GM13976 (cell line): ENCODE data around the gene PODXL2.

Source experiments
- DNase-seq: peaks from one replicate; pipeline ENCODE4 v3.0.0; 2012; ENCODE audit warnings: low spot score
- in situ Hi-C: fragments of 300-500 bp; cut with MboI; formaldehyde crosslinking; loops from one replicate; pipeline ENCODE4 v1.12.0; 2022; ENCODE audit warnings: low sequenced_read_pairs, mixed read lengths, inconsistent platforms; ENCODE audit not compliant: unreplicated experiment
- TF ChIP-seq, protein P1 (sequence below): IDR thresholded peaks from 2 replicates; pipeline ENCODE4 v1.5.1; 2012; ENCODE audit warnings: borderline replicate concordance, mild to moderate bottlenecking; ENCODE audit not compliant: insufficient read depth; ENCODE audit errors: extremely low read depth, missing control alignments, control extremely low read depth

PODXL2 gene, protein sequence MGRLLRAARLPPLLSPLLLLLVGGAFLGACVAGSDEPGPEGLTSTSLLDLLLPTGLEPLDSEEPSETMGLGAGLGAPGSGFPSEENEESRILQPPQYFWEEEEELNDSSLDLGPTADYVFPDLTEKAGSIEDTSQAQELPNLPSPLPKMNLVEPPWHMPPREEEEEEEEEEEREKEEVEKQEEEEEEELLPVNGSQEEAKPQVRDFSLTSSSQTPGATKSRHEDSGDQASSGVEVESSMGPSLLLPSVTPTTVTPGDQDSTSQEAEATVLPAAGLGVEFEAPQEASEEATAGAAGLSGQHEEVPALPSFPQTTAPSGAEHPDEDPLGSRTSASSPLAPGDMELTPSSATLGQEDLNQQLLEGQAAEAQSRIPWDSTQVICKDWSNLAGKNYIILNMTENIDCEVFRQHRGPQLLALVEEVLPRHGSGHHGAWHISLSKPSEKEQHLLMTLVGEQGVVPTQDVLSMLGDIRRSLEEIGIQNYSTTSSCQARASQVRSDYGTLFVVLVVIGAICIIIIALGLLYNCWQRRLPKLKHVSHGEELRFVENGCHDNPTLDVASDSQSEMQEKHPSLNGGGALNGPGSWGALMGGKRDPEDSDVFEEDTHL

DNA sequence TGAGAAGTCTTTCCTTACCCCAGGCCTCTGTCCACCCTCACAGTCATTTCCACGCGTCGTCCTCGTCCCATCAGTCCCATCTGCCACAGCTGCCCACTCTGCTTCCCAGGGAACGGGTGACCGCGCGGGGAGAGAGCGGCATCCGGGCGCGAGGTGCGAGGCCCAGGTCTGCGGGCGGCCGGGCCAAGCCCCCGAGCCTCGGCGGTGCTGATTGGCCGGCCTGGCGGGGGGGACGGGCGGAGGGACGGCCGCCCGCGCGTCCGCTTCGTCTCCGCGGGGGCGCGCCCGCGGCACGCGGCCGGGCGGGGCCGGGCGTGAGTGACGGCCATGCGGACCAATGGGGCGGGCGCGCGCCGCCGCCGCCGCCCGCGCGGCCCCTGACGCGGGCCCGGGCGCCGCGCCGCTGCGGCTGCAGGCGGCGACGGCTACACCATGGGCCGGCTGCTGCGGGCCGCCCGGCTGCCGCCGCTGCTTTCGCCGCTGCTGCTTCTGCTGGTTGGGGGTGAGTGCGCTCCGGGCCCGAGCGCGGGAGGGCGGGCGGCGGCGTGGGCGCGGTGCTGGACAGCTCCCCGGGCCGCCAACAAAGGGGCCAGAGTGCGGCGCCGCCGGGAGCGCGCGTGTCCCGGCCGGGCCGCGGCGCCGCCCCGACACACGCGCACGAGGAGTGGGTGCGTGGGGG, at the start of gene PODXL2:
Gene PODXL2, plus strand, starts transcription at position 398 of the 679 bp plus-strand sequence. Its CDS starts 35 bp downstream, at position 433.
- DNase-seq: peak; percentile 81
- in situ Hi-C loops: no loop called here
- TF ChIP-seq, protein P1, sequence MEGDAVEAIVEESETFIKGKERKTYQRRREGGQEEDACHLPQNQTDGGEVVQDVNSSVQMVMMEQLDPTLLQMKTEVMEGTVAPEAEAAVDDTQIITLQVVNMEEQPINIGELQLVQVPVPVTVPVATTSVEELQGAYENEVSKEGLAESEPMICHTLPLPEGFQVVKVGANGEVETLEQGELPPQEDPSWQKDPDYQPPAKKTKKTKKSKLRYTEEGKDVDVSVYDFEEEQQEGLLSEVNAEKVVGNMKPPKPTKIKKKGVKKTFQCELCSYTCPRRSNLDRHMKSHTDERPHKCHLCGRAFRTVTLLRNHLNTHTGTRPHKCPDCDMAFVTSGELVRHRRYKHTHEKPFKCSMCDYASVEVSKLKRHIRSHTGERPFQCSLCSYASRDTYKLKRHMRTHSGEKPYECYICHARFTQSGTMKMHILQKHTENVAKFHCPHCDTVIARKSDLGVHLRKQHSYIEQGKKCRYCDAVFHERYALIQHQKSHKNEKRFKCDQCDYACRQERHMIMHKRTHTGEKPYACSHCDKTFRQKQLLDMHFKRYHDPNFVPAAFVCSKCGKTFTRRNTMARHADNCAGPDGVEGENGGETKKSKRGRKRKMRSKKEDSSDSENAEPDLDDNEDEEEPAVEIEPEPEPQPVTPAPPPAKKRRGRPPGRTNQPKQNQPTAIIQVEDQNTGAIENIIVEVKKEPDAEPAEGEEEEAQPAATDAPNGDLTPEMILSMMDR: no peak

DNA sequence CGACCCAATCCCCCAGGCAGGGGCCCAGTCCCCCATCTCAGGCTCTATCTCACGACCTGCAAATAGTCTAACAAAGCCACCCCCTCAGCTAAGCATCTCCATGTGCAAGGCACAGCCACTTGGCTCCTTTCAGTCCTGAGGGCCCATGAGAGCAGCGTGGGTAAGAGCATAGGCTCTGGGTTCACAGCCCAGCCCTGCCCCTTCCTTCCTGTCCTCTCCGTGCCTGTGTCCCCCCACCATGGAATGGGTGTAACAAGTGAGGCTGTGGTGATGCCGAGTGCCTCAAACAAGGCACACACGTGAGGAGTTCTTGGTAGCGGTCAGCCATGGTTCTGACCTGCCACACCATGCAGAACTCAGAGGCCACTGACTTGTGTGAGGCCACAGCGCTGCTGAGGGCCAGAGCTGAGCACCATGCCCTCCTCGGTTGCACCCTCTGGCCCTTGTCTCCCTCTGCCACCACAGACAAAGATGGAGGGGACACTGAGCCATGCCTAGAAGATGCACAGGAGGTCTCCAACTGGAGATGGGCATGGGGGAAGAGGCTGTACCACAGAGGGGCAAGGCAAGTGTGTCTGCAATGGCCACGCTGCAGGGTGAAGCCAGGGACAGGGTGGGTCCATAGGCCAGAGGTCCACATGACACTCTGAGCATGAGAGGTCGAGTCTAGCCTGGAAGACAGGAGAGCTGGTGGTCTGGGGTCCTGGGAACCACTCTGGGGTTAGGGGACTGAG, 48.5 kb upstream of the PODXL2 start:
- TF ChIP-seq, protein P1: no peak
- in situ Hi-C loops: no loop called here
- DNase-seq: no peak

DNA sequence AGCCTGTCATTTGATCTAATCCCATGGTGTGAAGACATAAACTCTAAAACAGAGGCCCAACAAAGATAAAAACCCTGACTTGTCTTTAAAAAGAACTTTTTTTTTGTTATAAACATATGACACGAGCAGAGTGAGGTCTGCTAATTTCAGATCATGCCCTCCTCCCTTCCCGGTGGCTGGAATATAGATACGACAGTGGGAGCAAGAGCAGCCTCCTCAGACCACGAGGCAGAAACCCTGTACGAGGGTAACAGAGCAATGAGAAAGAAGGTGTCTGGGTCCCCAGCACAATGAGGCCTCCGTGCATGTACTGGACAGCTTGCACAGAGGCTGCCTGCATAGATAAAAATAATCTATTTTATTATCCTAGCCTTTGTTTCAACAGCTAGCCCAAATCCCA, 44.3 kb upstream of the PODXL2 start:
- in situ Hi-C loops: no loop called here

DNA sequence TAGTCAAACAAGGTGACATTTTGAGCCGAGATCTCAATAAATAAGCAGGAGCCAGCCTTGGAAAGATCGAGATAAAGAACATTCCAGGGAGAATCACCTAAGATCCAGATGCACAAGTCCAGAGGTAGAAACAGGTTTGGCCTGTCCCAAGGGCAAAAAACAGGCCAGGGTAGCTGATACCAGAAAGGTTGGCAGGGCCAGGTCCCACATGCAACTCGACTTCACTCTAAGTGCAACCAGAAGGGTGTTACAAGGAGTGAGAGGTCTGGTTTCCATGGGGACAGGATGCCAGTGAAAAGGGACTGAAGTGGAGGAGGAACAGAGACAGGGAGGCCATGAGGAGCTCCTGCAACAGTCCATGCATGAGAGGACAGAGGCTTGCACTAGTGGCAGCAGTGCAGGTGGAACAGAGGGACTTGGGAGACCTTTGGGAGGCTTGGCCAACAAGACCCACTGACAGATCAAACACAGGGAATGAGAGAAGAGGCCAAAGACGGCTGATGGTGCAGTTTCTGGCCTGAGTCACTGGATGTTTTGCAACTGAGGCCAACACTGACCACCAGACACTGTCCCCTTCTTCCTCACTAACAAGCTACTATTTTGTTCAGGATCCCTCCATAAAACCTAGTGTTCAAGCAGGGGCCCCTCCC, 43.7 kb upstream of the PODXL2 start:
- in situ Hi-C loops: no loop called here
- DNase-seq: no peak
- TF ChIP-seq, protein P1: no peak

More for the DNA sequence above, 44.3 kb upstream of the PODXL2 start:
- DNase-seq: no peak
- TF ChIP-seq, protein P1: no peak

DNA sequence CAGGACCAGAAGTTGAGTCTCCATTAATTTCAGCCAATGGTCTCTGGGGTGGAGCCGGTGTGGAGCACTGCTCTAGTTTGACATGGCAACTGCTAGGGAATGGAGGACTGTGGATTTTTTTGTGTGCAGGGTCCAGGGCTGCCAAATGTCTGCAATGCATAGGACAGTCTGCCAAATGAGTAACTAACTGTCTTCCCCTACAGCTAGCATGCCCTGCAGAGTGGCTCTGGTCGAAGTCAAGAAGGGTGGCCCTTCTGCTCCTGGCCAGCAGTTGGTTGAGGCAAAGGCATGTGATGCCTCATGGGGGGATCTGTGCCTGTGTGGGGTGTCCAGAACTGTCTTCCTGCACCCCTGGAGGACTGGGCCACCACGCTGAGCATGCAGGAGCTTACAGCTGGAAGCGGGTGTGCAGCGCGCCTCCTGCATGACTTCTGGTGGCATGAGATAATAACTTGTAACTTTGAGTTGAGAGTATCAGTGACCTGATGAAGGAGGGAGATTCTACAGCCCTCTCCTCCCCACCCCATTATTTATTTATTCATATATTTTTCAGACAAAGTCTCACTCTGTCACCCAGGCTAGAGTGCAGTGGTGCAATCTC, 43.1 kb upstream of the PODXL2 start:
- TF ChIP-seq, protein P1: no peak
- DNase-seq: no peak
- in situ Hi-C loops: no loop called here

DNA sequence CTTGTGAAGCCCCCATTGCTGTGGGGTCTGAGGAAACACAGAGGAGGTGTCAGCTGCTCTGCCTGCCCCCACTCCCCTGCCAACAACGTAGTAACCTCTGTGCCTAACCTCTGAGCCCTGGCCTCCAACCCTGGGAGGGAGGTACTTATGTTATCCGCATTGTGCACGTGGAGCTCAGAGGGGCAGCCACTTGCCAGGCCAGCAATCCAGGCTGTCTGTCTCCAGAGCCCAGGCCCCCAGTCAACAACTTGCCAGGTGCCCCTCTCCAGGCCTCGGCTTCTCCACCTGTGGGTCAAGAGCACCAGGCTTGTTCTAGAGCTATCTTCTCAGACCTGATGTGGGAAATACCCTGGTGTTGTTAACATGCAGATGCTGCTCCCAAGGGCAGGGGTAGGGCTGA, 41.1 kb upstream of the PODXL2 start:
- in situ Hi-C loops: no loop called here

More for the DNA sequence above, 41.1 kb upstream of the PODXL2 start:
- TF ChIP-seq, protein P1: no peak
- no peak for DNase-seq
